Naive thymus-derived CD4-positive, alpha-beta T cell (primary cell): ENCODE data around the gene MAML2. TPM values are rescaled to one million over a fixed set of nuclear protein-coding genes. Genes with fewer than 3 reads are reported as not detected.

Experiments used
- ATAC-seq: fragments of 150-1000 bp; cut with Tn5 transposase; 2 replicates; pipeline ENCODE4 v1.10.0; 2021; ENCODE audit warnings: mild to moderate bottlenecking, moderate library complexity
- CTCF ChIA-PET: fragments of 350-600 bp; sonication (Branson Sonifier 250); formaldehyde crosslinking; loops from one replicate; lab custom pipeline; 2021; ENCODE audit warnings: antibody characterized with exemption; lab: Charles Lee
- POLR2A ChIA-PET: fragments of 350-600 bp; sonication (Branson Sonifier 250); formaldehyde crosslinking; loops from one replicate; lab custom pipeline; 2021; ENCODE audit warnings: antibody characterized with exemption, inconsistent platforms; lab: Charles Lee
- DNase-seq, 9 donors: peaks; one replicate each; pipeline versions ENCODE4 v3.0.0 to v3.0.0-alpha.2; 2020 to 2022; ENCODE audit warnings: mixed read lengths in 1 of 9
- H3K27ac ChIP-seq: one replicate; pipeline ENCODE4 v1.7.0; 2013; ENCODE audit warnings: mild to moderate bottlenecking, low read depth, low read length, moderate library complexity
- H3K27me3 ChIP-seq, 2 donors: one replicate each; pipeline ENCODE4 v1.7.0; 2013; ENCODE audit warnings: low read length in 2 of 2, mild to moderate bottlenecking in 2 of 2, moderate library complexity in 2 of 2; ENCODE audit not compliant: control insufficient read depth in 2 of 2, insufficient read depth in 2 of 2
- H3K36me3 ChIP-seq, 3 experiments: 1 replicate in 2 of 3; 2 replicates in 1 of 3; pipeline ENCODE4 v1.7.0; 2013; ENCODE audit warnings: low read length in 3 of 3, mild to moderate bottlenecking in 3 of 3, moderate library complexity in 1 of 3; ENCODE audit not compliant: insufficient read depth in 3 of 3, control insufficient read depth in 2 of 3
- H3K4me1 ChIP-seq, 2 donors: one replicate each; pipeline ENCODE4 v1.7.0; 2013; ENCODE audit warnings: low read length in 2 of 2, mild to moderate bottlenecking in 2 of 2, moderate library complexity in 1 of 2; ENCODE audit not compliant: control insufficient read depth in 2 of 2, insufficient read depth in 2 of 2
- H3K4me3 ChIP-seq: 2 replicates; pipeline ENCODE4 v1.7.0; 2013; ENCODE audit warnings: mild to moderate bottlenecking, low read length
- H3K9me3 ChIP-seq, 3 experiments: 1 replicate in 2 of 3; 2 replicates in 1 of 3; pipeline ENCODE4 v1.7.0; 2013; ENCODE audit warnings: low read length in 3 of 3; ENCODE audit not compliant: control insufficient read depth in 2 of 3
- H3K27ac Mint-ChIP-seq, 9 donors: one replicate each; pipeline ENCODE4 v1.8.0; 2020 to 2022; ENCODE audit warnings: mixed read lengths in 9 of 9, mild to moderate bottlenecking in 8 of 9, moderate library complexity in 5 of 9, inconsistent platforms in 2 of 9
- H3K27me3 Mint-ChIP-seq, 5 donors: one replicate each; pipeline ENCODE4 v1.8.0; 2021 to 2022; ENCODE audit warnings: mixed read lengths in 5 of 5, mild to moderate bottlenecking in 1 of 5
- H3K36me3 Mint-ChIP-seq, 5 donors: one replicate each; pipeline ENCODE4 v1.8.0; 2020 to 2022; ENCODE audit warnings: mixed read lengths in 5 of 5, mild to moderate bottlenecking in 3 of 5, inconsistent platforms in 1 of 5
- H3K4me1 Mint-ChIP-seq, 7 donors: one replicate each; pipeline ENCODE4 v1.8.0; 2020 to 2022; ENCODE audit warnings: mixed read lengths in 7 of 7, mild to moderate bottlenecking in 3 of 7, inconsistent platforms in 1 of 7
- H3K4me3 Mint-ChIP-seq, 10 donors: one replicate each; pipeline ENCODE4 v1.8.0; 2020 to 2022; ENCODE audit warnings: mild to moderate bottlenecking in 10 of 10, mixed read lengths in 10 of 10, moderate library complexity in 6 of 10, inconsistent platforms in 2 of 10
- H3K9me3 Mint-ChIP-seq, 11 donors: one replicate each; pipeline ENCODE4 v1.8.0; 2020 to 2022; ENCODE audit warnings: mixed read lengths in 11 of 11, mild to moderate bottlenecking in 4 of 11, inconsistent platforms in 1 of 11, moderate library complexity in 1 of 11
- intact Hi-C, 2 donors: fragments of 100-400 bp; cut with micrococcal nuclease; formaldehyde crosslinking; loops; one replicate each; pipeline ENCODE4 v1.15.1; 2023
- polyA plus RNA-seq, 2 donors: library from polyadenylated mRNA; unstranded; fragments of 300-500 nt; fragmentation: Illumina TruSeq; gene quantifications; one replicate each; pipeline ENCODE4 v1.2.3, GENCODE V29; 2021
- total RNA-seq, 6 experiments: library from RNA in 5 of 6; stranded (reverse) in 5 of 6; gene quantifications; 1 replicate in 5 of 6; 2 replicates in 1 of 6; pipeline ENCODE4 v1.2.3 and lab custom pipeline; 2021 to 2026

Gene MAML2
- total and polyA plus RNA-seq, 7 experiments from 2014 or later, result 12.6 to 81.3 (median 52.5) TPM

DNA sequence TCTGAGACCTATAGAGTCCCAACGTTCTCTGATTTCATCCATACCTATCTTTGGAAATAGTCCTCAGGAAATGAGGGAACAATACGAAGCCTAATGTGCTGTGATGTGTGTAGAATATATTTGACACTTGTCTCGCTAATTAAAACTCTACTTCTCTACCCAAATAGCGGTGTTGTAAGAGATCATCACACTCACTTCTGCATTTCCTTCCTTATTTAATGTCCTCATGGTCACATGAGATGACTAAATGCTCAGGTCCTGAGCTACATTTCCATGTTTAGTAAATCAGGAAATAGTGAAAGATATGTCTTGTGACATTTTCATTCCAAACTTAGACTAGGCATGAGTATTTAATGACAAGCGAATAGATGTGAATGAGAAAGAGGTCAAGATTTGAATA, 112.3 kb downstream of the MAML2 start:
- ChIA-PET POLR2A (interaction anchor here (1.3 to 5.3 kb wide), 2 partner anchors 10 to 13 kb away, joined by 4 to 23 read pairs; no protein-coding TSS in a partner anchor), CTCF (interaction anchor here (1.2 kb wide), 1 partner anchor 9 kb away, joined by 3 read pairs; no protein-coding TSS in a partner anchor)
- peaks cover 0 to 1% (median 0%) of the 10 kb centered on the region in 11 donors for H3K9me3 Mint-ChIP-seq
- intact Hi-C loops, result loop anchor here in 1 of 2 donors (1.0 kb wide), 1 partner anchor 12 kb away; no protein-coding TSS in a partner anchor
- DNase-seq, result no peak
- H3K4me3 ChIP-seq, result no peak overlapping the region
- peaks cover 41 to 81% (median 69%) of the 10 kb centered on the region in 7 donors for H3K4me1 Mint-ChIP-seq
- no peaks in the 10 kb centered on the region for H3K9me3 ChIP-seq
- H3K27me3 Mint-ChIP-seq, result no peaks in the 10 kb centered on the region
- H3K27ac Mint-ChIP-seq, result peak overlapping the region in 6 of 9 donors; percentile 45 to 92 (median 74)
- no peaks in the 10 kb centered on the region for H3K27me3 ChIP-seq
- H3K4me3 Mint-ChIP-seq, result peak overlapping the region in 4 of 10 donors; percentile 0 to 83 (median 30)
- H3K4me1 ChIP-seq, result peaks cover 0 to 35% of the 10 kb centered on the region in 2 donors
- H3K36me3 ChIP-seq, result peaks cover 0 to 6% (median 0%) of the 10 kb centered on the region in 3 experiments
- ATAC-seq, result peak; percentile 70
- peak overlapping the region; percentile 14 for H3K27ac ChIP-seq
- peaks cover 3 to 38% (median 26%) of the 10 kb centered on the region in 5 donors for H3K36me3 Mint-ChIP-seq

DNA sequence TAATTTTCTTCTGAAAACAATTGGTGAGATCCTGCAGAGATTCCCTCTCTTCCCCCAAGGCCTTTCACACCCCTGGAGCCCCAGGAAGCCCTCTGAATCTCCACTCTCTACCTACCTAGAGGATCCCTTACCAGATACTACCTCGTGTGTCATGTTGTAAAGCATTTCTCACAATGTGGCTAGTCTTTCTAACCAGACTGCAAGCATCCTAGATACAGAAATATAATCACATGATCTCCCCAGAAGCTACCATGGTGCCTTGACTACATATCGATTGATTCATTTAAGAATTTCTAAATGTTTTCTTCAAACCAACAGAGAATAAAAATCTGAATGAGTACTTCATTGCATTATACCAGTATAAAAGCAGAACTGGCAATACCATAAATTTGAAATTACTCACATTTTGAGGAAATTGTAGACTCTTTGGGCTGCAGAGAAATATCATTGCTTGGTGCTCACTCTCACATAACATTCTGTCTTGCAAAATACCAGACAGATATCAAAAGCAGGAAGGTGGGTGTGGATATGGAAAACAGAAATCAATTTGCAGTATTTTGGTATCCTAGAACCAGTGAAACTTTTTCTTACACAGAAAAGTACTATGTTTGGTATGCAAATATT, 113.5 kb downstream of the MAML2 start:
- Histone ChIP-seq H3K27me3 (no peaks in the 10 kb centered on the region), H3K4me3 (no peak overlapping the region), H3K9me3 (no peaks in the 10 kb centered on the region), H3K36me3 (peaks cover 0 to 6% (median 0%) of the 10 kb centered on the region in 3 experiments), H3K4me1 (peaks cover 0 to 38% of the 10 kb centered on the region in 2 donors), H3K27ac (peak overlapping the region; percentile 43)
- Mint-ChIP-seq H3K4me3 (peak overlapping the region in 9 of 10 donors; percentile 16 to 83 (median 58)), H3K27ac (peak overlapping the region in 7 of 9 donors; percentile 63 to 92 (median 87)), H3K36me3 (peaks cover 3 to 42% (median 29%) of the 10 kb centered on the region in 5 donors), H3K4me1 (peaks cover 45 to 93% (median 75%) of the 10 kb centered on the region in 7 donors), H3K27me3 (no peaks in the 10 kb centered on the region), H3K9me3 (peaks cover 0 to 1% (median 0%) of the 10 kb centered on the region in 11 donors)
- ChIA-PET POLR2A (interaction anchor here (0.6 to 5.3 kb wide), 4 partner anchors 8 to 113 kb away, joined by 3 to 23 read pairs (median 4); partner anchors contain the start of gene MAML2), CTCF (interaction anchor here (0.7 to 1.6 kb wide), 5 partner anchors 9 to 113 kb away, joined by 3 to 7 read pairs (median 3); no protein-coding TSS in a partner anchor)
- ATAC-seq (peak; percentile 61), DNase-seq (no peak)
- intact Hi-C loops, result loop anchor here in 1 of 2 donors (1.0 kb wide), 2 partner anchors 9 to 13 kb away; no protein-coding TSS in a partner anchor

DNA sequence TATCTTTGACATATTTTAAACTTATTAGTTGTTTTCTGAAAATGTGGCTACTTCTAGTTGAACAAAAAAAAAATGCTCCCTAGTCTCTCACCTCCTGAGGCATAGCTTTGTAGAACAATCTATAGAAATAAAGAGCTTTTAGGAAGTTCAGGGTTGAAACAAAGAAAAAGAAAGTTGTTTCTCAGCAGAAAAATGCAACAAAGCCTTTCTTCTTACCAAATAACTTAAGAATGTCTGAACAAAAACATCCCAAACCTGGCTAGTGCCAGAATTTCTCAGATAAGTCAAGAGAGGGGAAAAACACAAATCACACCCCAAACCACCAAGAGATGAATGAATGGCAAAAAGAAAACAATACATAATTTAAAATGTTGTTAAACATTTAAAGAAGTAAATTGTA, 114.1 kb downstream of the MAML2 start:
- Mint-ChIP-seq H3K27me3 (no peaks in the 10 kb centered on the region), H3K9me3 (peaks cover 0 to 1% (median 0%) of the 10 kb centered on the region in 11 donors), H3K36me3 (peaks cover 3 to 43% (median 31%) of the 10 kb centered on the region in 5 donors), H3K4me1 (peaks cover 47 to 95% (median 81%) of the 10 kb centered on the region in 7 donors), H3K4me3 (peak overlapping the region in 9 of 10 donors; percentile 16 to 83 (median 58)), H3K27ac (peak overlapping the region in 8 of 9 donors; percentile 11 to 92 (median 85))
- Histone ChIP-seq H3K27me3 (no peaks in the 10 kb centered on the region), H3K27ac (peak overlapping the region; percentile 43), H3K4me1 (peaks cover 0 to 42% of the 10 kb centered on the region in 2 donors), H3K4me3 (no peak overlapping the region), H3K36me3 (peaks cover 0 to 6% (median 0%) of the 10 kb centered on the region in 3 experiments), H3K9me3 (no peaks in the 10 kb centered on the region)
- ChIA-PET CTCF (interaction anchor here (0.7 to 1.6 kb wide), 4 partner anchors 9 to 114 kb away, joined by 3 to 7 read pairs (median 4); partner anchors contain the start of gene MAML2), POLR2A (interaction anchor here (0.5 to 5.3 kb wide), 3 partner anchors 10 to 323 kb away, joined by 3 to 23 read pairs (median 9); no protein-coding TSS in a partner anchor)
- DNase-seq (no peak), ATAC-seq (no peak)
- intact Hi-C loops, result loop anchor here in 1 of 2 donors (1.0 kb wide), 3 partner anchors 7 to 13 kb away; no protein-coding TSS in a partner anchor

DNA sequence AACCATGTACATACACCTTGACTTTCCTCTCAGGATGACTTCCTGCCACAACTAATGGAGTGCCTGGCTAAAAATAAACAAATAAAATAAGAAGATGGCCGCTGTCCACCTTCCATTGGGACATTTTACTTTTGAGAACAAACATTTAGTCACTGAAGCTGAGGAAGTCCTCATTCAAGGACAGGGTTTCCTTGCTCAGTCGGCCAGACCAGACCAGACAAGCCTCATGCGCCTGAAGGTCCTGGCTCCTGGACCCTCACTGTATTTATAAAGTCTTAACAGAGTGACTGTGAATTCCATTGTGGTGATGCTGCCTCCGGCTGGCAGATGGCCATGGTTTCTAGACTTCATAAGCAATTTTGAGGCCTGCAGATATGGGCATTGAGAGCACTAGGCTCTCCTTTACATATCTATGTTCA, 114.5 kb downstream of the MAML2 start:
- ChIA-PET CTCF (interaction anchor here (0.7 to 1.6 kb wide), 3 partner anchors 10 to 114 kb away, joined by 3 to 7 read pairs (median 6); partner anchors contain the start of gene MAML2), POLR2A (interaction anchor here (0.5 to 5.3 kb wide), 4 partner anchors 10 to 322 kb away, joined by 3 to 23 read pairs (median 6); no protein-coding TSS in a partner anchor)
- H3K36me3 Mint-ChIP-seq, result peaks cover 3 to 41% (median 29%) of the 10 kb centered on the region in 5 donors
- peak overlapping the region; percentile 43 for H3K27ac ChIP-seq
- peaks cover 0 to 6% (median 0%) of the 10 kb centered on the region in 3 experiments for H3K36me3 ChIP-seq
- no peaks in the 10 kb centered on the region for H3K27me3 ChIP-seq
- H3K27me3 Mint-ChIP-seq, result no peaks in the 10 kb centered on the region
- H3K4me1 ChIP-seq, result peaks cover 0 to 42% of the 10 kb centered on the region in 2 donors
- H3K4me3 ChIP-seq, result no peak overlapping the region
- H3K9me3 ChIP-seq, result no peaks in the 10 kb centered on the region
- peak overlapping the region in 7 of 9 donors; percentile 63 to 92 (median 87) for H3K27ac Mint-ChIP-seq
- H3K4me3 Mint-ChIP-seq, result peak overlapping the region in 7 of 10 donors; percentile 13 to 83 (median 57)
- peaks cover 43 to 96% (median 85%) of the 10 kb centered on the region in 7 donors for H3K4me1 Mint-ChIP-seq
- intact Hi-C loops, result loop anchor here in 1 of 2 donors (1.0 kb wide), 1 partner anchor 8 kb away; no protein-coding TSS in a partner anchor
- ATAC-seq (no peak), DNase-seq (no peak)
- H3K9me3 Mint-ChIP-seq, result no peaks in the 10 kb centered on the region

DNA sequence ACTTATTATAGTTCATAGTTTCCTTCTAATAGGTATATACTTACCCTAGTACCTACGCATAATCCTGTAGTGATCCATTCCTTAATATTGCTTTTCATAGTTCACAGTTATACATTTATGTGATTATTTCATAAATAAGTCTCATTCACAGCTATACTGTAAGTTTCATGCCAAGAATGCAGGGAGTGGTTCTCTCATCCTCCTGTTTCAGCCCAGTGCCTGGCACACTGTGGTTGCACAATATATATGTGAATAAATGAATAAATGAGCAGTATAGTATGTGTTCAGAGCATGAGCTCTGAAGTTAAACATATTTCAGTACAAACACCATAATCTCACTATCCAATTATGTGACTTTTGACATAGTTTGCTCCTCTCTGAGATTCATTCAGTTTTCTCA, 115.8 kb downstream of the MAML2 start:
- peak overlapping the region in 1 of 10 donors; percentile 83 for H3K4me3 Mint-ChIP-seq
- intact Hi-C loops, result no loop called here

DNA sequence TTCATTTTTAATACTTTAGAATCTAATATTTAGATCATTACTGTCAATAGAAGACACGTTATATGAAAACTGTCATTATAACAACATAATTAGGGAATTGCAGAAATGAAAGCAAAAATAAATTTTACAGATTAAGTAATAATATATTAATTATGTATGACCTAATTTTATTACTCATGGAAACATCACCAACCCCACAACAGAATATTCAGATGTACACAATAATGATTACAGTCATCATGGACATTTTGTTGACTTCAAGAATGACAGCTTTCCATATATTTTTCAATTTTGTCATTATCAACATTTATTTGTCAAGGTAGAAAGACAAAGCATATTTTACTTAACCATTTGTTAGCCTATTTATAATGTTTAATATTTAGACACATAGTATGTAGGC, 119.9 kb downstream of the MAML2 start:
- H3K4me3 ChIP-seq, result no peak overlapping the region
- ChIA-PET CTCF (no interaction called here), POLR2A (interaction anchor here (0.7 to 1.3 kb wide), 4 partner anchors 15 to 24 kb away, joined by 3 to 5 read pairs (median 4); no protein-coding TSS in a partner anchor)
- peaks cover 0 to 30% (median 18%) of the 10 kb centered on the region in 5 donors for H3K36me3 Mint-ChIP-seq
- H3K27me3 ChIP-seq, result no peaks in the 10 kb centered on the region
- no peak for DNase-seq
- ATAC-seq, result no peak
- peaks cover 34 to 63% of the 10 kb centered on the region in 2 donors for H3K4me1 ChIP-seq
- no peaks in the 10 kb centered on the region for H3K27me3 Mint-ChIP-seq
- peaks cover 0 to 4% (median 0%) of the 10 kb centered on the region in 11 donors for H3K9me3 Mint-ChIP-seq
- peaks cover 40 to 97% (median 85%) of the 10 kb centered on the region in 7 donors for H3K4me1 Mint-ChIP-seq
- H3K4me3 Mint-ChIP-seq, result peak overlapping the region in 2 of 10 donors; percentile 41 to 55
- H3K9me3 ChIP-seq, result no peaks in the 10 kb centered on the region
- H3K27ac Mint-ChIP-seq, result peak overlapping the region in 8 of 9 donors; percentile 52 to 90 (median 84)
- intact Hi-C loops, result no loop called here
- H3K27ac ChIP-seq, result no peak overlapping the region
- no peaks in the 10 kb centered on the region for H3K36me3 ChIP-seq

More for the DNA sequence above, 115.8 kb downstream of the MAML2 start:
- Mint-ChIP-seq H3K27ac (peak overlapping the region in 7 of 9 donors; percentile 6 to 92 (median 85)), H3K27me3 (no peaks in the 10 kb centered on the region), H3K4me1 (peaks cover 44 to 97% (median 93%) of the 10 kb centered on the region in 7 donors), H3K36me3 (peaks cover 3 to 41% (median 31%) of the 10 kb centered on the region in 5 donors), H3K9me3 (no peaks in the 10 kb centered on the region)
- ChIA-PET CTCF (interaction anchor here (0.8 to 1.3 kb wide), 2 partner anchors 32 to 172 kb away, joined by 3 read pairs; no protein-coding TSS in a partner anchor), POLR2A (interaction anchor here (0.8 to 2.8 kb wide), 2 partner anchors 11 to 15 kb away, joined by 3 to 13 read pairs; no protein-coding TSS in a partner anchor)
- no peak for DNase-seq
- H3K9me3 ChIP-seq, result no peaks in the 10 kb centered on the region
- H3K4me1 ChIP-seq, result peaks cover 2 to 45% of the 10 kb centered on the region in 2 donors
- H3K36me3 ChIP-seq, result peaks cover 0 to 6% (median 0%) of the 10 kb centered on the region in 3 experiments
- H3K4me3 ChIP-seq, result no peak overlapping the region
- H3K27me3 ChIP-seq, result no peaks in the 10 kb centered on the region
- ATAC-seq, result no peak
- peak overlapping the region; percentile 26 for H3K27ac ChIP-seq
